NCI-H1694 (cell line): Measurements from ENCODE around the gene EOMES.
A peak's percentile ranks its signal among the peaks of the same experiment; 100 is the strongest.

Source experiments
- DNase-seq: peaks from one replicate; lab custom pipeline; 2025; lab: John Stamatoyannopoulos, UW

The EOMES gene

DNA sequence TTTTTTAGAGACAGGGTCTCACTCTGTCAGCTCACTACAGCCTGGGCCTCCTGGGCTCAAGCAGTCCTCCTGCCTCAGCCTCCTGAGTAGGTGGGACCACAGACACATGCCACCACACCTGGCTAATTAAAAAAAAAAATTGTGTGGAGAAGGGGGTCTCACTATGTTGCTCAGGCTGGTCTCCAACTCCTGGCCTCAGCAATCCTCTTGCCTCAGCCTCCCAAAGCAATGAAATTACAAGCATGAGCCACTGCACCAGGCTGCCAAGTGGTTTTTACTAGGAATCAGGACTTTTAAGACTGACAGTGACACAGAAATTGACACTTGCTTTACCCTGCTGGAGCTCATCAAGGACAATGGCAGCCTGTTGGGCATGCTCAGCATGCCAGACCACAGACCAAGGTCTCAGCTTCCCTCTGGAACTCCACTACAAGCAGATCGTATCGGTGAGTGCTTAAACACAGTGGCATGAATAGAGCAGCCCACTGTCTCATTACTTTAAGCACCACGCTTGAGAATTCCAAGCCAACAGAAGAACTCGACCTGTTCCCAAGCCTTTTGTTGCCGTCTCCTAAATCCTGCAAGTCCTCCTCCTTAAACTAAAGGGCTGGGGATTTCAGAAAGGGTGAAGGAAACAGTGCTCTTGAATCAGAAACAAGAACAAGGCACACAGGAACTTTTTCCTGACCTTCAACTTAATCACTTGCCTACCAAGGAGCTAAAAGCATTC, 41.4 kb downstream of the EOMES start:
- DNase-seq: no peak

DNA sequence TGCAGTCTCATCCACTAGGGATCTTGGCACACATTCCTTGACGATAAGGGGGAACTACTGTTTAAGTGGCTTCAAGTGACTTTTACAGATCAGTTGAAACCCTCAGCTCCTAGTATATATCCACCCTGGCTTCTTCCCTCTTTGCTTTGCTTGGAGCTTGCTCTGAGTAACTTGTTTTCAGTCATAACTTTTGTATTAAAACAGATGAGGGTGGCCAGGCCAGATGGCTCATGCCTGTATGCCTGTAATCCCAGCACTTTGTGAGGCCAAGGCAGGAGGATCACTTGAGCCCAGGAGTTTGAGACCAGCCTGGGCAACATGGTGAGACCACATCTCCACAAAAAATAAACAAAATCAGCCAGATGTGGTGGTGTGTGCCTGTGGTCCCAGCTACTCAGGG, 42.4 kb downstream of the EOMES start:
- DNase-seq: no peak

DNA sequence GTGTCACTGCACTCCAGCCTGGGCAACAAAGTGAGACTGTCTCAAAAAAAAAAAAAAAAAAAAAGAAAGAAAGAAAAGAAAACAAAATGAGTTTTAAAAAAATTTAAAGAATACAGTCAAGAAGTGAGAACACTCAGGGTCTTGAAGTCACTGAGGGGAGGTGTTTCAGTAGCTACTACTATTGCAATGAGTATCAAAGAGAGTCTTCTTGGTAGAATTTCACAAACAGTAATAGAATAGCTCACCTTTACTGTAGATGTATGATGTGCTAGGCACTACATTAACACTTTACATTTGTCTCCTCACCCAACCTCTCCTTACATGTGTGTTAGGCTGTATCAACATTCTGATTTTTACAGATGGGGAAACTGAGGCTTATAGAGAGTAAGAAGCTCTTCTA, 43.9 kb downstream of the EOMES start:
- DNase-seq: no peak

DNA sequence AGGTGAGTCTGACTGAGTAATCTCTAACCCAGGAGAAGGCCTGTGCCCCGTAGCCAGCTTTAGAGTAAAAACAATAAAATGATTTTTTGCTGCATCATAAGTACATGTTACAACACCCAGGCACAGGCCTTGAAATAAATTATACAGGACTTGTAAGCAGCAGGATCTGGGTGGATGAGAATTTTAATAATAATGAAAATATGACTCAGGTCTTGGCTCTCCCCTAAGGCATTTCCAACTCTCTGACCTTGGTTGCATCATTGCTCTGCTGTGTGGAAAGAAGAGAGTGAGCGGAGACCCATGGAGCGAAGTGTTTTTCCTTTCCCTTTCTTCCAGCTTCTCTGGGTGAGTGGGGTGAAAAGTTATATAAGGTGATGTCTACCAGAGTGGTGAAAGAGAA, 44.6 kb downstream of the EOMES start:
- no peak for DNase-seq

DNA sequence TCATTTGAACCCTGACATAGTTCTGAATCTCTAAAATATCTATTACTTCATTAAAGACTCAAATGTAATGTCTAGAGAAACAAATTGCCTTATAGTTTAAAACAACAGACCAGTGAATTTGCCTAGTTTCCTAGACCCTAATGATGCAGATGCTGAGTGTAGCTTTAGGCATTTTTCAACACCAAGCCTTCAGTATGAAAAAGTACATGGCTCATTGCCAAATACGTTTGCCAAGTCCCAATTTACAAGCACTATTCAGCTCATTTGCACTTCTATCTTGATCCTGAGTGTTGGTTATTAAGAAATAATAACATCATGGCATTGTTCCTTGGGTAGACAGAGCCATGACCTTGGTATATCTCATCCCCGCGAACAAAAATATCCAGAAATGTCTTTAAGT, 46.8 kb downstream of the EOMES start:
- peak; percentile 33 for DNase-seq

DNA sequence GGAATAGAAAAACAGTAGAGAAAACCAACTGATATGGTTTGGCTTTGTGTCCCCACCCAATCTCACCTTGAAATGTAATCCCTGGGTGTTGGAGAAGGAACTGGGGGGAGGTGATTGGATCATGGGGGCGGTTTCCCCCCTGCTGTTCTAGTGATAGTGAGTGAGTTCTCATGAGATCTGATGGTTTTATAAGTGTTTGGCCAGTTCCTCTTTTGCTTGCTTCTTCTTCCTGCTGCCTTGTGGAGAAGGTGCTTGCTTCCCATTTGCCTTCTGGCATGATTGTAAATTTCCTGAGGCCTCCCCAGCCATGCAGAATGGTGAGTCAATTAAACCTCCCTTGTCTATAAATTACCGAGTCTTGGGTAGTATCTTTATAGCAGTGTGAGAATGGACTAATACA, 48.4 kb downstream of the EOMES start:
- DNase-seq: no peak

DNA sequence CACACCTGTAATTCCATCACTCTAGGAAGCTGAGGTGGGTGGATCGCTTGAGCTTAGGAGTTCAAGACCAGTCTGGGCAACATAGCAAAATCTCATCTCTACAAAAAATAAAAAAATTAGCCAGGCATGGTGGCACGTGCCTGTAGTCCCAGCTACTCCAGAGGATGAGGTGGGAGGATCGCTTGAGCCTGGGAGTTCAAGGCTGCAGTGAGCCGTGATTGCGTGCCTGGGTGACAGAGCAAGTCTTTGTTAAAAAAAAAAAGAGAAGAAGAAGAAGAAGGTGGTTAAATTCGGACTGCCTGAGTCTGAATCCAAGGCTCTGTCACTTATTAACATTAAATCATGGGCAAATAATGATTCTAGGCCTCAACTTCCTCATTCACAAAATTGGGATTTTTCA, 51.0 kb downstream of the EOMES start:
- DNase-seq: no peak

DNA sequence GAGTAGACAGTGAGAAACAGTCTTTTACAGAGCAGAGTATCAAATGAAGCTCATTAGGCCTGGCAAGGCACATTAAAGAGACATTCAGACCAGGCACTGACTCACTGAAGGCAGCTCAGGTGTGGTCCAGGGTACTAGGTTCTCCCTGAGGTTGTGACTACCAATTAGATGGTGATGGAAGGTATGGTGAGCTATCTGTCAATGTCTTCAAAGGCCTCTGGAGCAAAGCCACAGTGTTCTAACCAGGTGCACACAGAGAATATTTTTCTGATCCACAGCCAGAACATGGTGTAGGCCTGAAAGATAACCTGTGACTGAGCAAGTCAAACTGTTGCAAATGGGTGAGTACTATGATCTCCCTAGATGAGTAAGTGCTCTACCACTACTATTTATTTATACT, 51.5 kb downstream of the EOMES start:
- DNase-seq: no peak

DNA sequence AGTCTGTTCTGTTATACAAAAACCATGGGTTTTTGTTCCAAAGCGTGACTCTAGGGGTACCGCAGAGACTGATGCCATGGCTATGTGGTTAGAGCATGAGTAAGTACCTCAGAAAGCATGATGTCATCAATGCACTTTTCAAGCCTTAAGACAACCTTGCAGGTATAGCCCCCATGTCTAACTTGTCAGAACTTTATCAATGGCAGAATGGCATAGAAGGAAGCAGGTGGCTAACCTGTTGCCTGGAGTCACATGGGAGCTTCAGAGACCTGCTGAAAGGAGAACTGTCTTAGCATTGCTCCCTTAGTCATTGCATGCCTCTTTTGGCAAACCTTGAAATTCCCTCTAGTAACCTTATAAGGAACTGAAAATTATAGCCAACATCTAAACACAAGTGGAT, 52.5 kb downstream of the EOMES start:
- DNase-seq: no peak

DNA sequence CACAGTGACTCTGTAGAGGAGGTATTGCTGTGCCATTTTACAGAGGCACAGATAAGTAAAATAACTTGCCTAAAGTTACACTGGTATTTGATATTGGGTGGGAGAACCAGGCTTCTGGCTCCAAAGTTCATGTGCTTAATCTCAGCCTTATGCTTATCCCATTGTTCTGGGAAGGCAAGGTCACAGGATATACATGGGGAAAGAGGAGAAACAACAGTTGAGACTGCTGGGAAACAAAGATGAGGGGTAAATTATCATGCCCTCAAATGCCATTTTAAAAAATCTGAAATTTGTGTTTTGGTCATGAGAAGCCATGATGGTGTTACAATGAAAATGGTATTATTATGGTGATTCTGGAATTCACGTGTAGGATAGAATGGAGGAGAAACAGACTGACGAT, 54.4 kb downstream of the EOMES start:
- no peak for DNase-seq

DNA sequence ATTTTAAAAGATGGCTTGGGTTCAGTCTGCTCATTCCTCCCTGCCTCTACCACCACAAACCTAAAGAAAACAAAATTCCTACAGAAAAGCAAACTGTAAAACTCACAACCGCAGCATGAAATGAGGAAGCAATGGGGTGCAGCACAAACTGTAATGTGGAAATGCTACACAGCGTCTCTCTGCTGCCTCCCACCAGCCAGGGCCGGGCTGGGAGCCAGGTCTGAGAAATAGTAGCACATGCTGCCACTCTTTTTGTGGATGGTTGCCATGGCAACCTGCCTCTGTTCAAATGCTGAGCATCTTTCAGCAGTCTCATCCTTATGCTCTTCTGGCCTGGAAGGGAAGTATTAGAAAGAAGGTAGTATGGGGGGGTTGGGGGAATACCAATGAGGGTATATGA, 55.4 kb downstream of the EOMES start:
- DNase-seq: peak; percentile 77

DNA sequence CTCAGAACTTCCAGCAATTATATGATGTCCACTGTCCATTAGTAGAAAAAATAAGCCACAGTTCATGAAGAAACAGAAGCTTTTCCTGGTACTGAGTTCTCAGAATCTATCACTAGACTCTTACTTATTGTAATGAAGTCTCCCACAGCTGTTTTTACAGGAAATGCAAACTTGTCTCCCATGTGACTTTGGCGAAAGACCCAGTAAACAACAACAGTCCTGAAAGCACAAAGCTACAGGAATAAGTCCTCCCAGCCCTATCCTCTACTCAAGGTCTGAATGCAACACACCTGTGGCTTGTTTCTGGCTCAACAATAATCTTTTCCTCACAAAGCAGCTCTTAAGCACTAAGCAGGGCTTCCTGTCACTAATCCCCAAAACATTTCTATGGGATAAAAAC, 55.9 kb downstream of the EOMES start:
- DNase-seq: no peak
